Activated naive CD4-positive, alpha-beta T cell treated with anti-CD3 and anti-CD28 coated beads, Interleukin-2, amount 10 ng/mL, durations not matched to agents 7 days and 5 days (primary cell): ENCODE results near the gene TRAPPC10.
"Not testable (repeated sequence)": the region's sequence is repeated elsewhere in the genome, so short reads cannot be mapped to it uniquely, and the experiment has no call there.

Experiments
- CTCF ChIA-PET: fragments of 350-600 bp; sonication (Branson Sonifier 250); formaldehyde crosslinking; loops from one replicate; lab custom pipeline; 2021; ENCODE audit warnings: antibody characterized with exemption; lab: Charles Lee
- DNase-seq: peaks from one replicate; pipeline ENCODE4 v3.0.0-alpha.2; 2020
- H3K27ac Mint-ChIP-seq: one replicate; pipeline ENCODE4 v1.8.0; 2021; ENCODE audit warnings: mild to moderate bottlenecking, moderate library complexity, mixed read lengths
- H3K27me3 Mint-ChIP-seq: one replicate; pipeline ENCODE4 v1.8.0; 2021; ENCODE audit warnings: mild to moderate bottlenecking, mixed read lengths
- H3K36me3 Mint-ChIP-seq: one replicate; pipeline ENCODE4 v1.8.0; 2021; ENCODE audit warnings: mixed read lengths
- H3K4me1 Mint-ChIP-seq: one replicate; pipeline ENCODE4 v1.8.0; 2021; ENCODE audit warnings: mixed read lengths
- H3K4me3 Mint-ChIP-seq: one replicate; pipeline ENCODE4 v1.8.0; 2021; ENCODE audit warnings: mild to moderate bottlenecking, moderate library complexity, mixed read lengths
- H3K9me3 Mint-ChIP-seq: one replicate; pipeline ENCODE4 v1.8.0; 2021; ENCODE audit warnings: mixed read lengths

Gene TRAPPC10

GRCh38 chr21:44147108-44147507, 135.0 kb downstream of the TRAPPC10 start:
- DNase-seq, H3K36me3 Mint-ChIP-seq, H3K27me3 Mint-ChIP-seq, CTCF ChIA-PET, H3K4me3 Mint-ChIP-seq, H3K27ac Mint-ChIP-seq, H3K4me1 Mint-ChIP-seq, H3K9me3 Mint-ChIP-seq: not testable (repeated sequence)

- DNase-seq, CTCF ChIA-PET: not testable (repeated sequence)
Measured at GRCh38 chr21:44150255-44150654, 138.1 kb downstream of the TRAPPC10 start.

GRCh38 chr21:44153214-44153888, 141.2 kb downstream of the TRAPPC10 start:
- H3K27me3 Mint-ChIP-seq, H3K27ac Mint-ChIP-seq, DNase-seq, H3K36me3 Mint-ChIP-seq, H3K4me1 Mint-ChIP-seq, H3K9me3 Mint-ChIP-seq, CTCF ChIA-PET, H3K4me3 Mint-ChIP-seq: not testable (repeated sequence)

More at GRCh38 chr21:44150255-44150654, 138.1 kb downstream of the TRAPPC10 start:
- H3K4me3 Mint-ChIP-seq, H3K27ac Mint-ChIP-seq, H3K4me1 Mint-ChIP-seq, H3K27me3 Mint-ChIP-seq, H3K9me3 Mint-ChIP-seq, H3K36me3 Mint-ChIP-seq: not testable (repeated sequence)

GRCh38 chr21:44153889-44154228, 141.8 kb downstream of the TRAPPC10 start:
- H3K9me3 Mint-ChIP-seq, CTCF ChIA-PET, H3K27me3 Mint-ChIP-seq, H3K36me3 Mint-ChIP-seq, H3K4me1 Mint-ChIP-seq, H3K4me3 Mint-ChIP-seq: not testable (repeated sequence)
- H3K27ac Mint-ChIP-seq = peak overlapping the region; percentile 52
- peak; percentile 46 for DNase-seq

GRCh38 chr21:44154816-44155230, 142.7 kb downstream of the TRAPPC10 start:
- H3K4me3 Mint-ChIP-seq, H3K9me3 Mint-ChIP-seq, H3K27ac Mint-ChIP-seq, CTCF ChIA-PET, DNase-seq, H3K27me3 Mint-ChIP-seq, H3K4me1 Mint-ChIP-seq, H3K36me3 Mint-ChIP-seq: not testable (repeated sequence)

DNA sequence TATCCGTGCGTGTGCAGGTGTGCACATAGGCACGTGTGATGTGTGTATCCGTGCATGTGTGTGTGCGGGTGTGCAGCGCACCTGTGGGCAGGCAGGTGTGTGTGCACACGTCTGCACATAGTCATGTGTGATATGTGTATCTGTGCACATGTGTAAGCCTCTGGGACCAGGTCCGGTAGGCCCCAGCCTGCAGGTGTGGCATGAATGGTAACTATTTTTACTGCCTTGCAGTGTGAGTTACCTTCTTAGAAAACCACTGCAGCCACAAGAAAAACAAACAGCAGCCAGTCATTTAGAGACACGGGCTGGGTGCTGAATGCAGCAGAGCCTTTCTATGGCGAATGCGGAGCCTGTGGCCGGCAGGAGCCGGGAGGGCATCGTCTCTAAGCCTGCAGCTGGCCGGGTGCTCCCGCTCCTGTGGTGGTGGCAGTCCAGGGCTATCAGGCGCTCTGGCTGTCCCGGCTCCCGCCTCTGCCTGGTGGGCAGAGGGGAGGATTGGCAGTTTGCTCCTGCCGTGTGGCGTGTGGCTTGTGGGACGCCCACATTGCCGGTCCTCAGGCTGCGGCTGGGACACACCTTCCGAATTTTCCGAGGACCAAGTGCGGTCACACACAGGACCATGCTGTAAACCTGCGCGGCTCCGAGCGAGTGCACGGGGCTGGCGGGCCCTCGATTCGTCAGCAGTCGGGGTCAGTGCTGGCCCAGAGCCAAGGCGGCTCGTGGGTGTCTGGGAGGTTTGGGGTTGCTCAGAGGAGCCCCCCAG, 143.3 kb downstream of the TRAPPC10 start:
- H3K27me3 Mint-ChIP-seq, H3K36me3 Mint-ChIP-seq, CTCF ChIA-PET, H3K9me3 Mint-ChIP-seq, H3K4me3 Mint-ChIP-seq, H3K27ac Mint-ChIP-seq, H3K4me1 Mint-ChIP-seq: not testable (repeated sequence)
- DNase-seq = peak; percentile 40

DNA sequence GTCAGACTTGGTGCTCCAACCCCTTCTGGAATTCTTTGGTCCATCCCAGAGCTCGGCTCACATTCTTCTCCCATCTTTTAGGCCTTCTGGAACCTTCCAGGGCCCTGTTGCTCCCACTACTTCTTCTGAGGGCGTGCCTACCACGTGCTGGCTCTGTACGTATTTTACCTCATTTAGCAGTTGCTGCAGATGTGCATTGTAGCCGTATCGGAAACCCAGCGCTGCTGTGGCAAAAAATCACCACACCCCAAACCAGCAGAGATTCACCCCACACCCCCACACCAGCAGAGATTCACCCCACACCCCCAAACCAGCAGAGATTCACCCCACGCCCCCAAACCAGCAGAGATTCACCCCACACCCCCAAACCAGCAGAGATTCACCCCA, 143.9 kb downstream of the TRAPPC10 start:
- not testable (repeated sequence) for H3K36me3 Mint-ChIP-seq

More for the DNA sequence above, 143.9 kb downstream of the TRAPPC10 start:
- H3K27ac Mint-ChIP-seq, DNase-seq, CTCF ChIA-PET, H3K4me1 Mint-ChIP-seq, H3K9me3 Mint-ChIP-seq, H3K4me3 Mint-ChIP-seq, H3K27me3 Mint-ChIP-seq: not testable (repeated sequence)
